GM06990 (cell line): Measurements from ENCODE around the gene THOP1.

ENCODE experiments used
- DNase-seq: peaks from one replicate; pipeline ENCODE4 v3.0.0-alpha.2; 2011; ENCODE audit not compliant: insufficient read length; ENCODE audit errors: extremely low read depth
- H3K27me3 ChIP-seq: replicated peaks from 2 replicates; pipeline ENCODE4 v1.6.0; 2011; ENCODE audit warnings: low read length; ENCODE audit not compliant: control insufficient read depth, insufficient read depth
- H3K36me3 ChIP-seq: 2 replicates; pipeline ENCODE4 v1.5.1; 2011; ENCODE audit warnings: low read length; ENCODE audit not compliant: control insufficient read depth, insufficient read depth
- H3K4me3 ChIP-seq: replicated peaks from 2 replicates; pipeline ENCODE4 v1.5.1; 2011; ENCODE audit warnings: low read depth, mild to moderate bottlenecking, control low read depth, low read length
- TF ChIP-seq, protein P1 (sequence below): IDR thresholded peaks from 2 replicates; pipeline ENCODE4 v1.5.1; 2011; ENCODE audit warnings: low read length, control low read depth, mild to moderate bottlenecking, inconsistent platforms; ENCODE audit not compliant: insufficient read depth, poor library complexity, severe bottlenecking

The THOP1 gene

DNA sequence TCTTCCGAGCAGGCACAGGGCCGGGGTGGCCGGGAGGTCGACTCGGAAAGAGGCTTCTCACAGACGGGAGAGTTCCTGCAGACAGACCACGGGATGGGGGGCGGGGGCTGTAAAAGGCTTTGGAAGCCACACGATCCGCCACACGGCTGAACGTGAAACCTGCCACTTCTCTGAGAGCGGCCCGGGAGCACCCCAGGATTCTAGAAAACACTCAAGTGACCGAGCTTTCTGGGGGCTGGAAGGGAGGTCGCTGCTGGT, 29.9 kb upstream of the THOP1 start:
- peaks cover 24% of the 10 kb centered on the region for H3K36me3 ChIP-seq
- no peak for DNase-seq
- TF ChIP-seq, protein P1, sequence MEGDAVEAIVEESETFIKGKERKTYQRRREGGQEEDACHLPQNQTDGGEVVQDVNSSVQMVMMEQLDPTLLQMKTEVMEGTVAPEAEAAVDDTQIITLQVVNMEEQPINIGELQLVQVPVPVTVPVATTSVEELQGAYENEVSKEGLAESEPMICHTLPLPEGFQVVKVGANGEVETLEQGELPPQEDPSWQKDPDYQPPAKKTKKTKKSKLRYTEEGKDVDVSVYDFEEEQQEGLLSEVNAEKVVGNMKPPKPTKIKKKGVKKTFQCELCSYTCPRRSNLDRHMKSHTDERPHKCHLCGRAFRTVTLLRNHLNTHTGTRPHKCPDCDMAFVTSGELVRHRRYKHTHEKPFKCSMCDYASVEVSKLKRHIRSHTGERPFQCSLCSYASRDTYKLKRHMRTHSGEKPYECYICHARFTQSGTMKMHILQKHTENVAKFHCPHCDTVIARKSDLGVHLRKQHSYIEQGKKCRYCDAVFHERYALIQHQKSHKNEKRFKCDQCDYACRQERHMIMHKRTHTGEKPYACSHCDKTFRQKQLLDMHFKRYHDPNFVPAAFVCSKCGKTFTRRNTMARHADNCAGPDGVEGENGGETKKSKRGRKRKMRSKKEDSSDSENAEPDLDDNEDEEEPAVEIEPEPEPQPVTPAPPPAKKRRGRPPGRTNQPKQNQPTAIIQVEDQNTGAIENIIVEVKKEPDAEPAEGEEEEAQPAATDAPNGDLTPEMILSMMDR, result no peak
- no peaks in the 10 kb centered on the region for H3K27me3 ChIP-seq
- H3K4me3 ChIP-seq, result no peak overlapping the region

DNA sequence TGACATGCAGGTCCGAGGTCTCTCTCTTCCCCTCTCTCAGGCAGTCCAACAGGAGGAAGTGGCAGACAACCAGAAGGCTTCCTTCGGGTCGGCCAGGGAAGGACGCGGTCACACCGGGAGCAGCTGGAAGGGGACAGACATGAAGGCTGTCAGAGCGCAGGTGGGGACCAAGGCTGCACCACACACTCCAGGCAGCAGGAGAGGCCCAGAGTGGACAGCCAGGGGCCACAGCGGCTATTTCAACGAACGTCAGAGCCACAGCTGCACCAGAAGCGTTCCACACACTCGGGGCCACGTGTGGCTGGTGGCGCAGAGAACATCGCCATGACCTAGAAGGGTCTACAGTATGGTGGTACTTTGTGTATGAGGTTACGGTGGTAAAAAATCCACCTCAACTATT, 29.5 kb upstream of the THOP1 start:
- no peak for DNase-seq
- Histone ChIP-seq H3K36me3 (peaks cover 26% of the 10 kb centered on the region), H3K4me3 (no peak overlapping the region), H3K27me3 (no peaks in the 10 kb centered on the region)
- TF ChIP-seq, protein P1, result no peak

DNA sequence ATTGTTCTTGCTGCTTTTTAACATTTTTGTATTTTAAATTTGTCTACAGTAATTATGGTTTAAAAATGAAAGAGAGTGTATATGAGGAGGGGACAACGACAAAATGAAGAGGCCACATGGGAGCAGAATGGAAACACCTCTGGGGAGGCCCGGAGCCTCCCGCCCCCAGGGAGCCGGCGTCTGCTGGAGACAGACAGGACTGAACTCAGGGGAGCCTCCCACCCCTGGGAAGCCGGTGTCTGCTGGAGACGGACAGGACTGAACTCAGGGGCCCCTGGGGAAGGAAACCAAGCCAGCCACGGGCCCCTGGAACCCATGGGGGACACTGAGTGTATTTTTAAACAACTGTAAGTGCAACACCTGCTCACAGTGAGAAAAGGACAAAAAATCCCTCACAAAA, 28.8 kb upstream of the THOP1 start:
- Histone ChIP-seq H3K4me3 (no peak overlapping the region), H3K27me3 (no peaks in the 10 kb centered on the region), H3K36me3 (peaks cover 30% of the 10 kb centered on the region)
- TF ChIP-seq, protein P1, result no peak
- DNase-seq, result no peak

DNA sequence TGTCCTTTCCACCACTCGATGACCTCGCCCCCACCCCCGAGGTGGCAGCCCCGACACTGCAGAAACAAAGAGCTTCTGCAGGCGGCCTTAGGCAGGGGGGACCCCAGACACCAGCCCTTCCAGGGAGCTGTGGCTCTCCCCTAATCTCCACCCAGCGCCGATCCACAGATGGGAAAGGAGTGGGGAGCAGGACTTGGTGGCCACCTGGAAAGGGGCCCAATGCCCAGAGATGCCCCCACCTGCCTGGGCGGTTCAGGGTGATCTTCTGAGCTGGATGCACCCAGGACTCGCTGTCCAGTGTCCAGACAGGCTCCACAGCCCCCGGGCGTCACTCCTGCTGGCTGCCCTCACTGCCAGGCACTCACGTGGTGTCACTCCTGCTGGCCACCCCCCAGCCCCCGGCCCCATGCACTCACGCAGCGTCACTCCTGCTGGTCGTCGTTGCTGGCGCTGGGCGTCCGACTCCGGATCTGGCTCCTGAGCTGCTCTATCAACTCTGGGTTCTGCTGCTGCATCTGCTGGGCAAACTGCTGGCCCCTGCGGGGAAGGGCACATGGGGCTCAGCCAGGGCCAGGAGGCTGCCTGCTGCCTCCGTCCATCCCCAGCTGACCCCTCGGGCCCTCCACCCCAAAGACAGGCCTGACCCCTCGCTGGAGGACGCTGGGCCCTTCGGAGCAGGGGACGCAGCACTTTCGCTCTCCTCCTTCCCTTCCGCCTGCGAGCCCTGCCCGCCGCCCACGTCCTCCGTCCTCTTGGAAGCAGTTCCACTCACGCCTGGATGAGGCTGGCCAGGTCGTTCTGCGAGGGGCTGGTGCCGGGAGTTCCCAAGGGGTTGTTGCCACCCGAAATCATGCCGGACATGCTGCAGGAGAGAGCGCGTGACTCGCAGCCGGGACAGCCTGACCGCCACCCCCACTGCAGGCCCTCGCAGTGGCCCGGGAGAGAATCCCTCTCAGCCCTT, 28.1 kb upstream of the THOP1 start:
- TF ChIP-seq, protein P1, result no peak
- no peak for DNase-seq
- Histone ChIP-seq H3K36me3 (peaks cover 30% of the 10 kb centered on the region), H3K4me3 (no peak overlapping the region), H3K27me3 (no peaks in the 10 kb centered on the region)

DNA sequence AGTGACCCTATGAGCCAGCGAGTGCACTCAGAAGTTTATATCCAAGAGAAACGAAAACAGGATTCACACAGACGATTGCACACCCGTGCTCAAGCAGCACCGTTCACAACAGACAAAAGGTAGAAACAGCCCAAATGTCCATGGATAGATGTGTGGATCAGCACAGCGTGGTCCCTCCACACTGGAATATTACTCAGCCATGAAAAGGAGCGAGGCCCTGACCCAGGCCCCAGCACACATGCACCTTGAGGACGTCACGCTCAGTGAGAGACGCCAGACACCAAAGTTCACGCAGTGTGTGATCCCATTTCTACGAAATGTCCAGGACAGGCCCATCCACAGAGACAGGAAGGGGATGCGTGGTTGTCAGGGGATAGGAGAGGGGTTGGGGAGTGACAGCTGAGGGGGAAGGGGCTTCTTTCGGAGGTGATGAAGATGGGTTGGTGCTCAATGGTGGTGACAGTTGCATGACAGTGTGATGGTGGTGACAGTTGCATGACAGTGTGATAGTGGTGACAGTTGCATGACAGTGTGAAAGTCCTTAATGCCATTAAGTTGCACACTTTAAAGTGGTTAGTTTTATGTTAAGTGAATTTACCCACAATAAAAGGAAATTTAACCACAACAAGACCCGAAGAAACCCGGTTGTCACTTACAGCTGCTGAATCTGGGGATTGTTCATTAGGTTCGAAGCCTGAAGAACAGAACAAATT, 26.5 kb upstream of the THOP1 start:
- H3K36me3 ChIP-seq, result peaks cover 41% of the 10 kb centered on the region
- H3K4me3 ChIP-seq, result no peak overlapping the region
- no peak for DNase-seq
- TF ChIP-seq, protein P1, result no peak
- no peaks in the 10 kb centered on the region for H3K27me3 ChIP-seq
